GM18508 (cell line): ENCODE results near the gene UST.

ENCODE experiments used
- ATAC-seq: cut with Tn5 transposase; IDR thresholded peaks from one replicate; pipeline ENCODE4 v1.9.1; 2021; ENCODE audit warnings: moderate number of reproducible peaks; ENCODE audit not compliant: insufficient read depth, unreplicated experiment

UST gene

GRCh38 chr6:148794797-148795196 is 48.0 kb downstream of the UST start:
- no peak for ATAC-seq

GRCh38 chr6:148795563-148795962 is 48.7 kb downstream of the UST start:
- no peak for ATAC-seq

GRCh38 chr6:148799647-148800046 is 52.8 kb downstream of the UST start:
- ATAC-seq, result no peak

GRCh38 chr6:148800536-148800935 is 53.7 kb downstream of the UST start:
- no peak for ATAC-seq

GRCh38 chr6:148803979-148804378 is 57.1 kb downstream of the UST start:
- no peak for ATAC-seq

GRCh38 chr6:148805777-148806176 is 58.9 kb downstream of the UST start:
- no peak for ATAC-seq

GRCh38 chr6:148807784-148808183 is 61.0 kb downstream of the UST start:
- ATAC-seq, result no peak

GRCh38 chr6:148808786-148809304 is 62.0 kb downstream of the UST start:
- ATAC-seq, result no peak

GRCh38 chr6:148811459-148811858 is 64.6 kb downstream of the UST start:
- ATAC-seq, result no peak

- no peak for ATAC-seq
These were observed 67.4 kb downstream of the UST start for GRCh38 chr6:148814082-148814790.

GRCh38 chr6:148814869-148815268 is 68.0 kb downstream of the UST start:
- no peak for ATAC-seq

GRCh38 chr6:148816117-148816516 is 69.3 kb downstream of the UST start:
- no peak for ATAC-seq

- no peak for ATAC-seq
These were observed 70.9 kb downstream of the UST start for GRCh38 chr6:148817689-148818088.

GRCh38 chr6:148818939-148819575 is 72.2 kb downstream of the UST start:
- ATAC-seq, result no peak

- no peak for ATAC-seq
These were observed 73.0 kb downstream of the UST start for GRCh38 chr6:148819852-148820251.

GRCh38 chr6:148822819-148823218 is 76.0 kb downstream of the UST start:
- no peak for ATAC-seq

GRCh38 chr6:148824291-148824690 is 77.5 kb downstream of the UST start:
- ATAC-seq, result no peak

- no peak for ATAC-seq
These were observed 78.1 kb downstream of the UST start for GRCh38 chr6:148824960-148825359.

- ATAC-seq, result no peak
These were observed 78.7 kb downstream of the UST start for GRCh38 chr6:148825492-148825891.

GRCh38 chr6:148827416-148828045 is 80.7 kb downstream of the UST start:
- ATAC-seq, result no peak

GRCh38 chr6:148828047-148828446 is 81.2 kb downstream of the UST start:
- ATAC-seq, result no peak
